HepG2 (cell line): ENCODE results near the gene GALNT16.

Experiments used
- GABPA ChIP-seq, 2 experiments: IDR thresholded peaks; 2 replicates each; pipeline ENCODE4 v1.6.1; 2011 to 2016; ENCODE audit warnings: low read depth in 2 of 2, low read length in 1 of 2, missing biosample characterization in 1 of 2, missing genetic modification characterization in 1 of 2
- HIVEP1 ChIP-seq: sonication (generic); formaldehyde crosslinking; IDR thresholded peaks from 2 replicates; pipeline ENCODE4 v1.4.0; 2020; ENCODE audit warnings: mild to moderate bottlenecking, missing genetic modification reagents
- JUND ChIP-seq: sonication (generic); formaldehyde crosslinking; IDR thresholded peaks from 2 replicates; pipeline ENCODE4 v1.8.0; 2022; ENCODE audit warnings: mild to moderate bottlenecking, missing genetic modification reagents
- MYC ChIP-seq: sonication (generic); formaldehyde crosslinking; IDR thresholded peaks from 2 replicates; pipeline ENCODE4 v1.9.0; 2021; ENCODE audit warnings: missing genetic modification reagents, borderline replicate concordance
- RNF2 ChIP-seq: fragments of 450-650 bp; conservative IDR thresholded peaks from 2 replicates; pipeline ENCODE4 v1.6.1; 2016; ENCODE audit warnings: low read depth
- SUZ12 ChIP-seq: fragments of 150-350 bp; IDR thresholded peaks from 2 replicates; pipeline ENCODE4 v1.6.1; 2014; ENCODE audit warnings: low read depth, low read length
- ZNF530 ChIP-seq: sonication (generic); formaldehyde crosslinking; IDR thresholded peaks from 2 replicates; pipeline ENCODE4 v1.5.0; 2020; ENCODE audit warnings: low read depth, mild to moderate bottlenecking, missing genetic modification reagents
- TF ChIP-seq, protein P1 (sequence below): IDR thresholded peaks from 2 replicates; pipeline ENCODE4 v1.6.1; 2012; ENCODE audit warnings: inconsistent platforms
- TF ChIP-seq, protein P2 (sequence below): sonication (generic); formaldehyde crosslinking; IDR thresholded peaks from 2 replicates; pipeline ENCODE4 v1.4.0; 2020; ENCODE audit warnings: missing genetic modification reagents, mild to moderate bottlenecking, borderline replicate concordance
- TF ChIP-seq, protein P3 (sequence below): IDR thresholded peaks from 2 replicates; pipeline ENCODE4 v1.6.1; 2016; ENCODE audit warnings: low read depth, missing genetic modification reagents, missing compliant biosample characterization
- TF ChIP-seq, protein P4 (sequence below): sonication (generic); formaldehyde crosslinking; IDR thresholded peaks from 2 replicates; pipeline ENCODE4 v1.5.0; 2020; ENCODE audit warnings: mild to moderate bottlenecking, missing genetic modification reagents, moderate library complexity

DNA sequence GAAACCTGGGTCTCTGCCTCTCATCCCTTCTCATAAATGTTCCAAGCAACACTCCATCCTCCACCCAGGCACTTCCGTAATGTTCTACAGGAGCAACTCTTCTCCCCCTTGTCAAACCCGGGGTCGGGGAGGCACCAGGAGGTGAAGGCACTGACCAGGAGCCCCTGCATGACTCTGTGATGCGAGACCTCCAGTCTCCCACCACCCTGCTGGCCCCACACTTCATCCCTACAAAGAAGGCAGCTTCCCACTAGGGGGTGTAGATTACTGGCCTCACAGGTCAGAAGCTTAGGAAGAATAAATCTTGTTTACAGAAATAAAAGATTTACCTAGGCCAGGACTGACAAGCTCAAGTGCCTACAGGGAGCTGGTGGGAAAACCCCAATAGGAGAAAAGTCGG, 90.9 kb downstream of the GALNT16 start:
- TF ChIP-seq ZNF530 (CRISPR knock-in tag), result no peak
- TF ChIP-seq JUND (CRISPR knock-in tag), result no peak
- TF ChIP-seq, protein P1, sequence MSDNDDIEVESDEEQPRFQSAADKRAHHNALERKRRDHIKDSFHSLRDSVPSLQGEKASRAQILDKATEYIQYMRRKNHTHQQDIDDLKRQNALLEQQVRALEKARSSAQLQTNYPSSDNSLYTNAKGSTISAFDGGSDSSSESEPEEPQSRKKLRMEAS, result no peak
- no peak for TF ChIP-seq SUZ12
- TF ChIP-seq, protein P2, sequence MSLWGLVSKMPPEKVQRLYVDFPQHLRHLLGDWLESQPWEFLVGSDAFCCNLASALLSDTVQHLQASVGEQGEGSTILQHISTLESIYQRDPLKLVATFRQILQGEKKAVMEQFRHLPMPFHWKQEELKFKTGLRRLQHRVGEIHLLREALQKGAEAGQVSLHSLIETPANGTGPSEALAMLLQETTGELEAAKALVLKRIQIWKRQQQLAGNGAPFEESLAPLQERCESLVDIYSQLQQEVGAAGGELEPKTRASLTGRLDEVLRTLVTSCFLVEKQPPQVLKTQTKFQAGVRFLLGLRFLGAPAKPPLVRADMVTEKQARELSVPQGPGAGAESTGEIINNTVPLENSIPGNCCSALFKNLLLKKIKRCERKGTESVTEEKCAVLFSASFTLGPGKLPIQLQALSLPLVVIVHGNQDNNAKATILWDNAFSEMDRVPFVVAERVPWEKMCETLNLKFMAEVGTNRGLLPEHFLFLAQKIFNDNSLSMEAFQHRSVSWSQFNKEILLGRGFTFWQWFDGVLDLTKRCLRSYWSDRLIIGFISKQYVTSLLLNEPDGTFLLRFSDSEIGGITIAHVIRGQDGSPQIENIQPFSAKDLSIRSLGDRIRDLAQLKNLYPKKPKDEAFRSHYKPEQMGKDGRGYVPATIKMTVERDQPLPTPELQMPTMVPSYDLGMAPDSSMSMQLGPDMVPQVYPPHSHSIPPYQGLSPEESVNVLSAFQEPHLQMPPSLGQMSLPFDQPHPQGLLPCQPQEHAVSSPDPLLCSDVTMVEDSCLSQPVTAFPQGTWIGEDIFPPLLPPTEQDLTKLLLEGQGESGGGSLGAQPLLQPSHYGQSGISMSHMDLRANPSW (CRISPR knock-in tag), result no peak
- TF ChIP-seq RNF2, result no peak
- TF ChIP-seq MYC (CRISPR knock-in tag), result no peak
- TF ChIP-seq, protein P3, sequence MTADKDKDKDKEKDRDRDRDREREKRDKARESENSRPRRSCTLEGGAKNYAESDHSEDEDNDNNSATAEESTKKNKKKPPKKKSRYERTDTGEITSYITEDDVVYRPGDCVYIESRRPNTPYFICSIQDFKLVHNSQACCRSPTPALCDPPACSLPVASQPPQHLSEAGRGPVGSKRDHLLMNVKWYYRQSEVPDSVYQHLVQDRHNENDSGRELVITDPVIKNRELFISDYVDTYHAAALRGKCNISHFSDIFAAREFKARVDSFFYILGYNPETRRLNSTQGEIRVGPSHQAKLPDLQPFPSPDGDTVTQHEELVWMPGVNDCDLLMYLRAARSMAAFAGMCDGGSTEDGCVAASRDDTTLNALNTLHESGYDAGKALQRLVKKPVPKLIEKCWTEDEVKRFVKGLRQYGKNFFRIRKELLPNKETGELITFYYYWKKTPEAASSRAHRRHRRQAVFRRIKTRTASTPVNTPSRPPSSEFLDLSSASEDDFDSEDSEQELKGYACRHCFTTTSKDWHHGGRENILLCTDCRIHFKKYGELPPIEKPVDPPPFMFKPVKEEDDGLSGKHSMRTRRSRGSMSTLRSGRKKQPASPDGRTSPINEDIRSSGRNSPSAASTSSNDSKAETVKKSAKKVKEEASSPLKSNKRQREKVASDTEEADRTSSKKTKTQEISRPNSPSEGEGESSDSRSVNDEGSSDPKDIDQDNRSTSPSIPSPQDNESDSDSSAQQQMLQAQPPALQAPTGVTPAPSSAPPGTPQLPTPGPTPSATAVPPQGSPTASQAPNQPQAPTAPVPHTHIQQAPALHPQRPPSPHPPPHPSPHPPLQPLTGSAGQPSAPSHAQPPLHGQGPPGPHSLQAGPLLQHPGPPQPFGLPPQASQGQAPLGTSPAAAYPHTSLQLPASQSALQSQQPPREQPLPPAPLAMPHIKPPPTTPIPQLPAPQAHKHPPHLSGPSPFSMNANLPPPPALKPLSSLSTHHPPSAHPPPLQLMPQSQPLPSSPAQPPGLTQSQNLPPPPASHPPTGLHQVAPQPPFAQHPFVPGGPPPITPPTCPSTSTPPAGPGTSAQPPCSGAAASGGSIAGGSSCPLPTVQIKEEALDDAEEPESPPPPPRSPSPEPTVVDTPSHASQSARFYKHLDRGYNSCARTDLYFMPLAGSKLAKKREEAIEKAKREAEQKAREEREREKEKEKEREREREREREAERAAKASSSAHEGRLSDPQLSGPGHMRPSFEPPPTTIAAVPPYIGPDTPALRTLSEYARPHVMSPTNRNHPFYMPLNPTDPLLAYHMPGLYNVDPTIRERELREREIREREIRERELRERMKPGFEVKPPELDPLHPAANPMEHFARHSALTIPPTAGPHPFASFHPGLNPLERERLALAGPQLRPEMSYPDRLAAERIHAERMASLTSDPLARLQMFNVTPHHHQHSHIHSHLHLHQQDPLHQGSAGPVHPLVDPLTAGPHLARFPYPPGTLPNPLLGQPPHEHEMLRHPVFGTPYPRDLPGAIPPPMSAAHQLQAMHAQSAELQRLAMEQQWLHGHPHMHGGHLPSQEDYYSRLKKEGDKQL, result no peak
- no peak for TF ChIP-seq HIVEP1 (CRISPR knock-in tag)
- no peak for TF ChIP-seq GABPA (IDR thresholded peaks at IDR 0.05; ENCODE audit: low read depth, low read length)
- TF ChIP-seq GABPA (CRISPR knock-in tag; IDR thresholded peaks at IDR 0.05; ENCODE audit: low read depth), result no peak
- TF ChIP-seq, protein P4, sequence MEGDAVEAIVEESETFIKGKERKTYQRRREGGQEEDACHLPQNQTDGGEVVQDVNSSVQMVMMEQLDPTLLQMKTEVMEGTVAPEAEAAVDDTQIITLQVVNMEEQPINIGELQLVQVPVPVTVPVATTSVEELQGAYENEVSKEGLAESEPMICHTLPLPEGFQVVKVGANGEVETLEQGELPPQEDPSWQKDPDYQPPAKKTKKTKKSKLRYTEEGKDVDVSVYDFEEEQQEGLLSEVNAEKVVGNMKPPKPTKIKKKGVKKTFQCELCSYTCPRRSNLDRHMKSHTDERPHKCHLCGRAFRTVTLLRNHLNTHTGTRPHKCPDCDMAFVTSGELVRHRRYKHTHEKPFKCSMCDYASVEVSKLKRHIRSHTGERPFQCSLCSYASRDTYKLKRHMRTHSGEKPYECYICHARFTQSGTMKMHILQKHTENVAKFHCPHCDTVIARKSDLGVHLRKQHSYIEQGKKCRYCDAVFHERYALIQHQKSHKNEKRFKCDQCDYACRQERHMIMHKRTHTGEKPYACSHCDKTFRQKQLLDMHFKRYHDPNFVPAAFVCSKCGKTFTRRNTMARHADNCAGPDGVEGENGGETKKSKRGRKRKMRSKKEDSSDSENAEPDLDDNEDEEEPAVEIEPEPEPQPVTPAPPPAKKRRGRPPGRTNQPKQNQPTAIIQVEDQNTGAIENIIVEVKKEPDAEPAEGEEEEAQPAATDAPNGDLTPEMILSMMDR (CRISPR knock-in tag), result no peak
